Panc1 (cell line): ENCODE data around the gene POLDIP3. TPM values are rescaled to one million over a fixed set of nuclear protein-coding genes. Genes with fewer than 3 reads are reported as not detected.
"Not testable (repeated sequence)": the region's sequence is repeated elsewhere in the genome, so short reads cannot be mapped to it uniquely, and the experiment has no call there.

Experiments used
- ATAC-seq: fragments of 200-7000 bp; cut with Tn5 transposase; 2 replicates; pipeline ENCODE4 v1.9.1; 2020; ENCODE audit warnings: mild to moderate bottlenecking, moderate library complexity
- BruUV-seq: library from RNA; stranded (reverse); fragments of 400-500 nt; replicated peaks from 2 replicates; lab custom pipeline; 2021; lab: Mats Ljungman, UMichigan
- CTCF ChIA-PET: fragments of 300-600 bp; sonication (Branson Sonifier 250); formaldehyde crosslinking; loops from one replicate; lab custom pipeline; 2022; ENCODE audit warnings: antibody characterized with exemption; lab: Charles Lee
- POLR2A ChIA-PET: fragments of 300-600 bp; sonication (Branson Sonifier 250); formaldehyde crosslinking; loops from one replicate; lab custom pipeline; 2022; ENCODE audit warnings: antibody characterized with exemption; lab: Charles Lee
- DNase-seq: peaks from one replicate; pipeline ENCODE4 v3.0.0-alpha.2; 2010; ENCODE audit warnings: low read depth, low spot score
- H3K27ac ChIP-seq: 2 replicates; pipeline ENCODE4 v1.5.1; 2011; ENCODE audit warnings: mild to moderate bottlenecking, low read length, inconsistent platforms
- H3K27me3 ChIP-seq: fragments of 200-500 bp; sonication (Bioruptor generic); 2 replicates; pipeline ENCODE4 v1.6.0; 2014; ENCODE audit warnings: low read length, inconsistent platforms; ENCODE audit not compliant: control insufficient read depth, insufficient read depth
- H3K36me3 ChIP-seq: fragments of 200-500 bp; sonication (Bioruptor generic); 2 replicates; pipeline ENCODE4 v1.5.1; 2014; ENCODE audit warnings: inconsistent platforms, mild to moderate bottlenecking, low read length, moderate library complexity; ENCODE audit not compliant: control insufficient read depth, insufficient read depth
- H3K4me1 ChIP-seq: 2 replicates; pipeline ENCODE4 v1.5.1; 2011; ENCODE audit warnings: inconsistent platforms, mild to moderate bottlenecking, low read length, moderate library complexity; ENCODE audit not compliant: control insufficient read depth, insufficient read depth
- H3K4me3 ChIP-seq, 2 experiments: 2 replicates each; pipeline ENCODE4 v1.5.1; 2011 to 2012; ENCODE audit warnings: low read depth in 2 of 2, low read length in 2 of 2, mild to moderate bottlenecking in 2 of 2, inconsistent platforms in 1 of 2, moderate library complexity in 1 of 2
- H3K9me3 ChIP-seq: fragments of 200-500 bp; sonication (Bioruptor generic); 2 replicates; pipeline ENCODE4 v1.5.1; 2014; ENCODE audit warnings: low read depth, mild to moderate bottlenecking, inconsistent platforms, low read length, moderate library complexity; ENCODE audit not compliant: control insufficient read depth, insufficient read depth
- CTCF ChIP-seq: fragments of 450-650 bp; IDR thresholded peaks from 2 replicates; pipeline ENCODE4 v1.5.1; 2017; ENCODE audit warnings: mild to moderate bottlenecking
- POLR2AphosphoS5 ChIP-seq: IDR thresholded peaks from 2 replicates; pipeline ENCODE4 v1.6.1; 2012; ENCODE audit warnings: mild to moderate bottlenecking, low read depth, low read length, moderate library complexity
- REST ChIP-seq, 2 experiments: IDR thresholded peaks; 2 replicates each; pipeline ENCODE4 v1.6.1; 2011 to 2012; ENCODE audit warnings: low read depth in 2 of 2, control low read depth in 1 of 2, low read length in 1 of 2, mild to moderate bottlenecking in 1 of 2, moderate library complexity in 1 of 2; ENCODE audit not compliant: insufficient read depth in 1 of 2
- SIN3A ChIP-seq: IDR thresholded peaks from 2 replicates; pipeline ENCODE4 v1.6.1; 2012; ENCODE audit warnings: low read depth, mild to moderate bottlenecking, low read length, moderate library complexity, borderline replicate concordance; ENCODE audit not compliant: insufficient read depth
- TCF7L2 ChIP-seq: IDR thresholded peaks from 2 replicates; pipeline ENCODE4 v1.6.1; 2011; ENCODE audit warnings: mild to moderate bottlenecking, low read depth, low read length, inconsistent platforms
- in situ Hi-C: cut with HindIII; loops from 2 replicates; pipeline ENCODE4 v1.10.0; 2016; ENCODE audit warnings: low sequenced_read_pairs, low pct_unique_long_range_greater_than_20kb
- intact Hi-C: fragments of 100-400 bp; cut with micrococcal nuclease; formaldehyde crosslinking; loops from one replicate; pipeline ENCODE4 v1.10.0; 2022; ENCODE audit not compliant: unreplicated experiment
- total RNA-seq: library from RNA; stranded (reverse); gene quantifications from one replicate; pipeline ENCODE4 v1.2.1, GENCODE V29; 2021; ENCODE audit not compliant: unreplicated experiment

Gene POLDIP3
- total RNA-seq, 1 experiment from 2014 or later = 46.6 TPM

GRCh38 chr22:42552294-42552647 lies 62.4 kb downstream of the POLDIP3 start:
- BruUV-seq = not testable (repeated sequence)

GRCh38 chr22:42549331-42550060 lies 65.2 kb downstream of the POLDIP3 start:
- no peaks in the 10 kb centered on the region for H3K4me1 ChIP-seq
- no peaks in the 10 kb centered on the region for H3K36me3 ChIP-seq
- TF ChIP-seq CTCF = no peak
- in situ Hi-C loops (no loop called here), intact Hi-C loops (no loop called here)
- POLR2A ChIA-PET = no interaction called here
- no peak overlapping the region for H3K27ac ChIP-seq
- no peak for ATAC-seq
- H3K9me3 ChIP-seq = no peaks in the 10 kb centered on the region
- no peak overlapping the region for H3K4me3 ChIP-seq
- no TSS peak for BruUV-seq
- DNase-seq = no peak
- no peaks in the 10 kb centered on the region for H3K27me3 ChIP-seq
- CTCF ChIA-PET = interaction anchor here (0.6 kb wide), 1 partner anchor 17 kb away, joined by 3 read pairs; no protein-coding TSS in a partner anchor

More at GRCh38 chr22:42552294-42552647, 62.4 kb downstream of the POLDIP3 start:
- POLR2A ChIA-PET, H3K4me1 ChIP-seq, CTCF ChIA-PET, H3K27ac ChIP-seq, H3K27me3 ChIP-seq, H3K4me3 ChIP-seq, intact Hi-C loops, in situ Hi-C loops, DNase-seq, H3K36me3 ChIP-seq, H3K9me3 ChIP-seq, ATAC-seq: not testable (repeated sequence)
- TF ChIP-seq CTCF = peak; percentile 13

GRCh38 chr22:42548597-42549330 lies 65.9 kb downstream of the POLDIP3 start:
- no peaks in the 10 kb centered on the region for H3K4me1 ChIP-seq
- no TSS peak for BruUV-seq
- no peak overlapping the region for H3K27ac ChIP-seq
- ChIA-PET CTCF (no interaction called here), POLR2A (no interaction called here)
- no peak for ATAC-seq
- intact Hi-C loops = no loop called here
- H3K9me3 ChIP-seq = no peaks in the 10 kb centered on the region
- H3K36me3 ChIP-seq = no peaks in the 10 kb centered on the region
- TF ChIP-seq SIN3A (no peak), REST (IDR thresholded peaks at IDR 0.05; ENCODE audit: insufficient read depth in 1 of 2, low read depth in 2 of 2, low read length in 1 of 2) (no peak), CTCF (no peak), POLR2AphosphoS5 (no peak), TCF7L2 (no peak)
- H3K4me3 ChIP-seq = no peak overlapping the region
- in situ Hi-C loops = no loop called here
- H3K27me3 ChIP-seq = no peaks in the 10 kb centered on the region
- no peak for DNase-seq
